Peyer's patch (tissue), 4 donors: ENCODE measurements around the gene MYO5C. TPM values are rescaled to one million over a fixed set of nuclear protein-coding genes. Genes with fewer than 3 reads are reported as not detected.

Experiments used
- DNase-seq, 3 donors: peaks; one replicate each; pipeline ENCODE4 v3.0.0-alpha.2; 2017 to 2019
- H3K27ac ChIP-seq, 4 donors: fragments of 200-600 bp; sonication (generic); one replicate each; pipeline ENCODE4 v1.5.1; 2016 to 2019
- H3K27me3 ChIP-seq, 2 donors: fragments of 200-600 bp; sonication (generic); one replicate each; pipeline ENCODE4 v1.5.1; 2019
- H3K36me3 ChIP-seq, 3 donors: fragments of 200-600 bp; sonication (generic); one replicate each; pipeline ENCODE4 v1.5.1; 2016 to 2019
- H3K4me1 ChIP-seq, 4 donors: fragments of 200-600 bp; sonication (generic); one replicate each; pipeline ENCODE4 v1.5.1; 2016 to 2019
- H3K4me3 ChIP-seq, 4 donors: fragments of 200-600 bp; sonication (generic); 1 replicate in 3 of 4; 2 replicates in 1 of 4; pipeline ENCODE4 v1.5.1; 2016 to 2019; ENCODE audit warnings: mild to moderate bottlenecking in 1 of 4
- H3K9me3 ChIP-seq, 4 donors: fragments of 200-600 bp; sonication (generic); one replicate each; pipeline ENCODE4 v1.5.1; 2016 to 2019; ENCODE audit warnings: mild to moderate bottlenecking in 1 of 4
- CTCF ChIP-seq, 6 experiments: fragments of 450-650 bp in 4 of 6; fragments of 200-600 bp in 2 of 6; sonication (generic) in 1 of 6; IDR thresholded peaks; one replicate each; pipeline ENCODE4 v1.5.1; 2017 to 2019; ENCODE audit warnings: antibody characterized with exemption in 6 of 6, mild to moderate bottlenecking in 3 of 6, moderate library complexity in 1 of 6
- POLR2A ChIP-seq, 2 donors: fragments of 450-650 bp; IDR thresholded peaks; one replicate each; pipeline ENCODE4 v1.5.1; 2017; ENCODE audit warnings: antibody characterized with exemption in 2 of 2, mild to moderate bottlenecking in 2 of 2, moderate library complexity in 2 of 2
- total RNA-seq, 4 donors: library from RNA; depleted of rRNA; stranded (reverse); fragments of >200 nt; gene quantifications; one replicate each; pipeline ENCODE4 v1.1.0, GENCODE V29; 2016

The MYO5C gene
- total RNA-seq, 4 donors from 2014 or later = 29.1 to 60.2 (median 45.4) TPM

DNA sequence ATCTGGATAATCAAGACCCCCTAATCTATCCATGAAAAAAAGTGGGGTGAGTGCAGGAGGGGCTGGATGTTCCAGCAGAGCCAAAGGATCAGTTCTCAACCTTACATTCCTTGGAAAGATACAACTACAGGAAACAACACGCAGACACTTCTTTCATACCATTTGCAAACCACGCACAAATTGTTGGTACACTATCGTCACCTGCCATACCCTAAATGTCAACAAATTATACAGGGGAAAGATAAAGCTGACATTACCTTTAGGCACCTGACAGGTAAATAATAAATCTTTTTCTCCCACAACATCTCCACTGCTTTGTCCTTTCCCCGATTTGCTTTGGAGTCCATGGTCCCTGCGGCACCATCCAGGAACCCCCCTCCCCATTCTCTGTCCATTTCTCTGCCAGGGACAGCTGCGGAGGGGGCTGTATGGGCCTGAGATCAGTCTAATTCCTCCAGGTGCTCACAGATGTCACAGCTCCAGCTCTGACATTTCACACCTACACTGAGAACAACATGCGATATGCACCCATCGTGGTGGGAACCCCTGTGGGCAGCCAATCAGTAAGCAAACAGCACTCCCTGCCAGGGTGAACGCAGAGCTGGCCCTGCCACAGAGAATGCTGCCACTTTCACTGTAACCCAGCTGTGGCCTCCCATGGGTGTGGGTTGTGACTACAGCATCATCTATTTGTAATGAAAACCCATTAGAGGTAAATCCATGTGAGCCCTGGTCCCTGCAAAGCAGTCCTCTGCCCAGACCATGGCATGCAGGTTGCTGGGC, 145.4 kb downstream of the MYO5C start:
- no peaks in the 10 kb centered on the region for H3K27me3 ChIP-seq
- H3K27ac ChIP-seq = no peak overlapping the region
- H3K4me3 ChIP-seq = no peak overlapping the region
- TF ChIP-seq CTCF (IDR thresholded peaks at IDR 0.05) = no peak
- peak in 1 of 3 donors; percentile 22 for DNase-seq
- no peaks in the 10 kb centered on the region for H3K9me3 ChIP-seq
- H3K4me1 ChIP-seq = no peaks in the 10 kb centered on the region
- H3K36me3 ChIP-seq = peaks cover 0 to 5% (median 0%) of the 10 kb centered on the region in 3 donors

GRCh38 chr15:52148403-52148802, 147.2 kb downstream of the MYO5C start:
- Histone ChIP-seq H3K27ac (no peak overlapping the region), H3K9me3 (no peaks in the 10 kb centered on the region), H3K36me3 (peaks cover 0 to 5% (median 0%) of the 10 kb centered on the region in 3 donors), H3K4me3 (no peak overlapping the region), H3K27me3 (no peaks in the 10 kb centered on the region), H3K4me1 (no peaks in the 10 kb centered on the region)
- TF ChIP-seq POLR2A (IDR thresholded peaks at IDR 0.05) (no peak), CTCF (IDR thresholded peaks at IDR 0.05) (no peak)
- DNase-seq = peak in 1 of 3 donors; percentile 21

DNA sequence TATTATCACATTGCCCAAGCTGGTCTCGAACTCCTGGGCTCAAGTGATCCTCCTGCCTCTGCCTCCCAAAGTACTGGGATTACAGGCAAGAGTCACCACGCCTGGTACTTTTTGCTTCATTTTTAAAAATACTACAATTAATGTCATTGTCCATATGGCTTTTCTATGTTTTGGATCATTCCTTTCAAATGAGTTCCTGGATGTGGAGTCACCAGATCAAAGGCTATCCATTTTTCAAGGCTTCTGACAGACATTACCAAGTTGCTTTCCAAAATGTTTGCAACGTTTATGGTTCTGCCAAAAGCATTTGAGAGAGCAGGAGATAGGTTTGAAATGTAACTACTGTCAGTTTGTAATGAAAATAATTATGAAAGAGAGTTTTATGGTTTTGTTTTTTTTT, 148.8 kb downstream of the MYO5C start:
- DNase-seq = no peak
- TF ChIP-seq POLR2A (IDR thresholded peaks at IDR 0.05) (no peak), CTCF (IDR thresholded peaks at IDR 0.05) (no peak)
- no peaks in the 10 kb centered on the region for H3K27me3 ChIP-seq
- no peak overlapping the region for H3K4me3 ChIP-seq
- H3K27ac ChIP-seq = no peak overlapping the region
- H3K36me3 ChIP-seq = peaks cover 0 to 5% (median 0%) of the 10 kb centered on the region in 3 donors
- H3K9me3 ChIP-seq = no peaks in the 10 kb centered on the region
- no peaks in the 10 kb centered on the region for H3K4me1 ChIP-seq

- H3K4me3 ChIP-seq = no peak overlapping the region
- no peak for DNase-seq
- H3K4me1 ChIP-seq = no peaks in the 10 kb centered on the region
- H3K27ac ChIP-seq = no peak overlapping the region
- no peaks in the 10 kb centered on the region for H3K27me3 ChIP-seq
- peaks cover 0 to 5% (median 0%) of the 10 kb centered on the region in 3 donors for H3K36me3 ChIP-seq
- no peaks in the 10 kb centered on the region for H3K9me3 ChIP-seq
- TF ChIP-seq CTCF (IDR thresholded peaks at IDR 0.05) (no peak), POLR2A (IDR thresholded peaks at IDR 0.05) (no peak)
Observed at GRCh38 chr15:52146261-52146660, 149.3 kb downstream of the MYO5C start.

GRCh38 chr15:52144656-52145178, 150.9 kb downstream of the MYO5C start:
- H3K27me3 ChIP-seq = no peaks in the 10 kb centered on the region
- H3K36me3 ChIP-seq = peaks cover 0 to 5% (median 0%) of the 10 kb centered on the region in 3 donors
- no peak overlapping the region for H3K4me3 ChIP-seq
- no peaks in the 10 kb centered on the region for H3K9me3 ChIP-seq
- H3K4me1 ChIP-seq = no peaks in the 10 kb centered on the region
- no peak for DNase-seq
- TF ChIP-seq CTCF (IDR thresholded peaks at IDR 0.05) = no peak
- TF ChIP-seq POLR2A (IDR thresholded peaks at IDR 0.05) = no peak
- H3K27ac ChIP-seq = no peak overlapping the region
